ENCODE results near the gene MAPKAP1.

DNA sequence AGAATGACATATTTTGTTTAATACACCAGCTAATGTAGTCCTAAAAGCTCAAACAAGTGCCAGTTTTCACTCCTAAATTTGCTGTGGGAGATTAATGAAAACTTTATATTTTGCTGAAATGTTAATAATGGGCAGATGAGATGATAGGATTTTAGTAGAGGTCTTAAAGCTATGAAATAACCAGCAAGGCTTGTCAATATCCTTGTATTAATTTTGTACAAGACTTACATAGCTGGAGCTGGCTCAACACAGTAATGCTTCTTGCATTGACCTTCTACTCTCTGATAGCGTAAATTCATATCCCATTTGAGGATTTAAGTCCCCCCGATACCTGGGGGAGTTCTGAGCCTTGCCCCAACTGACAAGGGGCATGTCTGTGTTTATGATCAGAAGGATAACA lies 219.2 kb downstream of the MAPKAP1 start:
- TF ChIP-seq, protein P1, sequence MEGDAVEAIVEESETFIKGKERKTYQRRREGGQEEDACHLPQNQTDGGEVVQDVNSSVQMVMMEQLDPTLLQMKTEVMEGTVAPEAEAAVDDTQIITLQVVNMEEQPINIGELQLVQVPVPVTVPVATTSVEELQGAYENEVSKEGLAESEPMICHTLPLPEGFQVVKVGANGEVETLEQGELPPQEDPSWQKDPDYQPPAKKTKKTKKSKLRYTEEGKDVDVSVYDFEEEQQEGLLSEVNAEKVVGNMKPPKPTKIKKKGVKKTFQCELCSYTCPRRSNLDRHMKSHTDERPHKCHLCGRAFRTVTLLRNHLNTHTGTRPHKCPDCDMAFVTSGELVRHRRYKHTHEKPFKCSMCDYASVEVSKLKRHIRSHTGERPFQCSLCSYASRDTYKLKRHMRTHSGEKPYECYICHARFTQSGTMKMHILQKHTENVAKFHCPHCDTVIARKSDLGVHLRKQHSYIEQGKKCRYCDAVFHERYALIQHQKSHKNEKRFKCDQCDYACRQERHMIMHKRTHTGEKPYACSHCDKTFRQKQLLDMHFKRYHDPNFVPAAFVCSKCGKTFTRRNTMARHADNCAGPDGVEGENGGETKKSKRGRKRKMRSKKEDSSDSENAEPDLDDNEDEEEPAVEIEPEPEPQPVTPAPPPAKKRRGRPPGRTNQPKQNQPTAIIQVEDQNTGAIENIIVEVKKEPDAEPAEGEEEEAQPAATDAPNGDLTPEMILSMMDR (conservative IDR thresholded peaks at IDR 0.05) = no peak
- TF ChIP-seq ZFX (IDR thresholded peaks at IDR 0.05) = no peak

All from C4-2B (cell line).